Breast epithelium (tissue), 4 donors: ENCODE measurements around the gene RGP1. TPM values are rescaled to one million over a fixed set of nuclear protein-coding genes. Genes with fewer than 3 reads are reported as not detected.

ENCODE experiments used
- DNase-seq, 2 donors: peaks; one replicate each; pipeline ENCODE4 v3.0.0-alpha.2; 2019; ENCODE audit warnings: low spot score in 2 of 2
- H3K27ac ChIP-seq, 2 donors: fragments of 200-600 bp; sonication (generic) in 1 of 2; one replicate each; pipeline ENCODE4 v1.5.1; 2016 to 2019; ENCODE audit warnings: mild to moderate bottlenecking in 1 of 2
- H3K27me3 ChIP-seq, 2 donors: fragments of 200-600 bp; sonication (generic) in 1 of 2; one replicate each; pipeline versions ENCODE4 v1.5.1 to v1.6.0; 2017 to 2019; ENCODE audit warnings: control low read depth in 1 of 2, mild to moderate bottlenecking in 1 of 2
- H3K36me3 ChIP-seq: fragments of 200-600 bp; one replicate; pipeline ENCODE4 v1.5.1; 2019
- H3K4me1 ChIP-seq, 2 donors: fragments of 200-600 bp; sonication (generic); one replicate each; pipeline ENCODE4 v1.5.1; 2016 to 2019; ENCODE audit warnings: control low read depth in 1 of 2
- H3K4me3 ChIP-seq, 3 donors: fragments of 200-600 bp; sonication (generic); 1 replicate in 2 of 3; 2 replicates in 1 of 3; pipeline ENCODE4 v1.5.1; 2016 to 2019; ENCODE audit warnings: mild to moderate bottlenecking in 3 of 3, moderate library complexity in 2 of 3
- H3K9me3 ChIP-seq, 2 donors: fragments of 200-600 bp; sonication (generic) in 1 of 2; one replicate each; pipeline ENCODE4 v1.5.1; 2016 to 2019; ENCODE audit warnings: control low read depth in 1 of 2
- POLR2A ChIP-seq: fragments of 450-650 bp; IDR thresholded peaks from one replicate; pipeline ENCODE4 v1.6.1; 2016; ENCODE audit warnings: antibody characterized with exemption, mild to moderate bottlenecking, moderate library complexity
- POLR2AphosphoS5 ChIP-seq, 3 donors: sonication (generic); formaldehyde crosslinking; IDR thresholded peaks; one replicate each; pipeline ENCODE4 v1.6.1; 2017; ENCODE audit warnings: antibody characterized with exemption in 3 of 3
- intact Hi-C: fragments of 100-400 bp; cut with DNase I; formaldehyde crosslinking; loops from one replicate; pipeline ENCODE4 v1.15.1; 2023; ENCODE audit warnings: low total_unique reads
- total RNA-seq, 3 donors: library from RNA; depleted of rRNA; stranded (reverse); fragments of >200 nt; gene quantifications; one replicate each; pipeline ENCODE4 v1.1.0, GENCODE V29; 2016
- TF ChIP-seq, protein P1 (sequence below), 3 donors: fragments of 450-650 bp; IDR thresholded peaks; one replicate each; pipeline ENCODE4 v1.5.1; 2016 to 2017; ENCODE audit warnings: antibody characterized with exemption in 3 of 3, mild to moderate bottlenecking in 3 of 3, moderate library complexity in 3 of 3

RGP1 gene
- total RNA-seq, 3 donors from 2014 or later, result 16.7 to 20.1 (median 17.4) TPM

DNA sequence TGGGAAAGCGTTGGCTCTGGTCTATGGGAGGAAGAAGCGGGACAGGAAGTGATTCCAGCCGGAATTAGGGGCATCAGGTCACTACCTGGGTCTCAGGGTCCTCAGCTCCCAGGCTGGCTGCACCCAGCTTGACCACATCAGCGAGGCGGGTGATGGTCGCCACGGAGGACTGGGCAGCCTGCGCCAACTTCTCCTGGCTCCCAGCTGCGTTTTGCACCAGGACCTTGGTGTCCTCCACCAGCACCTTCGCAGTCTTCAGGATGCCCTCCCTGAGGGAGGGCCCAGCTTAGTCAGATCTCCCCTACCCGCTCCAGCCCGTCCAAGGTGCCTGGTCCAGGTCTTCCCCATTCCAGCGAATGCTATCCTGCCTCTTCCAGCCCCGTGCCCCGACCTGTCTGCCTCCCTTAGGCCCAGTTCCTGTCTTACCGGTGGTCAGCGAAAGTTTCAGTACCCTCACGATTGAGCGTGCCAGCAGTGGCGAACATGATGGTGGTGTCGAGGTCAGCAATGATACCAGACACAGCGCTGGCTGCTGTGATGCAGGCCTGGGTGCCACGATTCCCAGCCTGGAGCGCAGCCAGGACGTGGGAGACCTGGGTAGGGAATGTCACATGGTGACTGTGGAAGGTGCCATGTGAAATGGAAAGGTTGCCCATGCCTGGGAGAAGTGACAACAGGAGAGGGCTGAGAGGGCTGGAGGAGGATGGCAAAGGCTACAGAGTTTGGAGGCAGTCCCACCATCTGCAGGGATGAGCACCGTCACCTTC, 45.0 kb upstream of the RGP1 start:
- H3K4me3 ChIP-seq, result no peak overlapping the region
- intact Hi-C loops, result no loop called here
- H3K27me3 ChIP-seq, result no peaks in the 10 kb centered on the region
- no peak for DNase-seq
- peaks cover 26% of the 10 kb centered on the region for H3K36me3 ChIP-seq
- no peaks in the 10 kb centered on the region for H3K9me3 ChIP-seq
- H3K27ac ChIP-seq, result peak overlapping the region in 1 of 2 donors; percentile 7
- TF ChIP-seq POLR2A (no peak), POLR2AphosphoS5 (IDR thresholded peaks at IDR 0.05) (peak in 1 of 3 donors; percentile 7)
- TF ChIP-seq, protein P1, sequence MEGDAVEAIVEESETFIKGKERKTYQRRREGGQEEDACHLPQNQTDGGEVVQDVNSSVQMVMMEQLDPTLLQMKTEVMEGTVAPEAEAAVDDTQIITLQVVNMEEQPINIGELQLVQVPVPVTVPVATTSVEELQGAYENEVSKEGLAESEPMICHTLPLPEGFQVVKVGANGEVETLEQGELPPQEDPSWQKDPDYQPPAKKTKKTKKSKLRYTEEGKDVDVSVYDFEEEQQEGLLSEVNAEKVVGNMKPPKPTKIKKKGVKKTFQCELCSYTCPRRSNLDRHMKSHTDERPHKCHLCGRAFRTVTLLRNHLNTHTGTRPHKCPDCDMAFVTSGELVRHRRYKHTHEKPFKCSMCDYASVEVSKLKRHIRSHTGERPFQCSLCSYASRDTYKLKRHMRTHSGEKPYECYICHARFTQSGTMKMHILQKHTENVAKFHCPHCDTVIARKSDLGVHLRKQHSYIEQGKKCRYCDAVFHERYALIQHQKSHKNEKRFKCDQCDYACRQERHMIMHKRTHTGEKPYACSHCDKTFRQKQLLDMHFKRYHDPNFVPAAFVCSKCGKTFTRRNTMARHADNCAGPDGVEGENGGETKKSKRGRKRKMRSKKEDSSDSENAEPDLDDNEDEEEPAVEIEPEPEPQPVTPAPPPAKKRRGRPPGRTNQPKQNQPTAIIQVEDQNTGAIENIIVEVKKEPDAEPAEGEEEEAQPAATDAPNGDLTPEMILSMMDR (IDR thresholded peaks at IDR 0.05), result no peak
- H3K4me1 ChIP-seq, result no peaks in the 10 kb centered on the region

DNA sequence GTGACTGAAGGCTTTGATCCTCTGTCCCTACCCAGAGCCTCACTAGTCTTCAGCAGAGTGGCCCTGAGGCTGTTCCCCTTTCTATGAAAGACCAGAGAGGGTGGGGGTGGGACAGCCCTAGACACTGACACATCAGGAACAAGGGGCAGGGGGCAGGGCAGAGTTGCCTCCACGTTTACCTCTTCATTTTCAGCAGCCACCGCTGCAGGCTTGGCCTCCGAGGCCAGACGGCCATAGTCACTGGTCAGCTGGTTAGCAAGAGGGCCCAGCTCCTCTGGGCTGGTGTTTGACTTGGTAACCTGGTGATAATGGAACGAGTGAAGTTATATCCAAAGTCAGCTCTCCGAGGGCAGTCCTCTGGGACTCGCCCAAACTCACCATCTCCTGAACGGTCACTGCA, 43.7 kb upstream of the RGP1 start:
- intact Hi-C loops, result no loop called here
- H3K4me1 ChIP-seq, result no peaks in the 10 kb centered on the region
- no peak overlapping the region for H3K27ac ChIP-seq
- H3K36me3 ChIP-seq, result peaks cover 29% of the 10 kb centered on the region
- DNase-seq, result no peak
- H3K27me3 ChIP-seq, result no peaks in the 10 kb centered on the region
- H3K9me3 ChIP-seq, result no peaks in the 10 kb centered on the region
- TF ChIP-seq POLR2AphosphoS5 (IDR thresholded peaks at IDR 0.05) (no peak), POLR2A (no peak)
- TF ChIP-seq, protein P1 (IDR thresholded peaks at IDR 0.05), result no peak
- H3K4me3 ChIP-seq, result no peak overlapping the region

DNA sequence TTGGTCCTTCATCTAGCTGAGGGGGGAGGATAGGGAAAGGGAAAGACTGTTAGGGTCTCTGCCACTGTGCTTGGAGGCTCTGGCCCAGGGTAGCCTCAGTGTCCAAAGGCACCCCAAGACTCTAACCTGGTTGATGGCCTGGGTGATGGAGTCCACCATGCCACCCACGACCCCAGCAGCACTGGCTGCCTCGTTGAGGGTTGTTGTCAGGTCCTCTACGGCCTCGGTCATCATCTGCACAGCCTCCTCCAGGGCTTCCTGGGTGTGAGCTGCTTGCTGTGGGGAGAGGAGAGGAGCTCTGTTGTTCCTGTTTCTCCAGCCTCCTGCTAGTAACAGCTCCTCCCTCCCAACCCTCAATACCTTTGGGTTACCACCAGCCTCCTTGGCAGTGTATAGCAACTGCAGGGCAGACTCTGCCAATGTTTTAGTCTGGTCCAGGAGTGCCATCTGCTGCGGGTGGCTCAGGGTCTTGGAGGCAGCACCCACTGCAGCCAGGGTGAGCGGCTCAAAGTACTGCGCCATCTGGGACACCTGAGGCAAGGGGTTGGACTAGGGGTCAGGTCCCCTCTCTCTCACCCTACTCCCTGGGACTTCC, 43.2 kb upstream of the RGP1 start:
- Histone ChIP-seq H3K9me3 (no peaks in the 10 kb centered on the region), H3K27ac (no peak overlapping the region), H3K4me1 (no peaks in the 10 kb centered on the region), H3K27me3 (no peaks in the 10 kb centered on the region), H3K4me3 (no peak overlapping the region), H3K36me3 (peaks cover 33% of the 10 kb centered on the region)
- intact Hi-C loops, result no loop called here
- DNase-seq, result no peak
- TF ChIP-seq POLR2A, result no peak
- TF ChIP-seq, protein P1 (IDR thresholded peaks at IDR 0.05), result no peak
- TF ChIP-seq POLR2AphosphoS5 (IDR thresholded peaks at IDR 0.05), result no peak

DNA sequence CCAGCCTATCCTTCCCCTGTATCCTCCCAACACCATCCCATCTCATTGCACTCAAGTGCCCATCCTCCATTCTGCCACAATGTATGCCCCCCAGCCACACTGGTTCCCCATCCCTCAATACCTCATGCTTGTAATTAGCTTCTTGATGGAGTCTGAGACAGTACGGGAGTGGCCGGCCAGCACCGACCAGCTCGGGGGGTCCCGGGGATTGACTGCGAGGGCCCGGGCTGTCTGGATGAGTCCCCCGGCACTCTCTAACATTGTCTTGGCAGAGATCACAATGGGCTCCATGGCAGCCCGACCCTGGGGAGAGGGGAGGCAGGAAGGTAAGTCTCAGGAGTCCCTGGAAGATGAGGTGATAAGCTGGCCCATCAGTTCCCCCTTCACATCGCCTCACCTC, 42.1 kb upstream of the RGP1 start:
- Histone ChIP-seq H3K4me3 (no peak overlapping the region), H3K27me3 (no peaks in the 10 kb centered on the region), H3K4me1 (no peaks in the 10 kb centered on the region), H3K27ac (no peak overlapping the region), H3K36me3 (peaks cover 38% of the 10 kb centered on the region), H3K9me3 (no peaks in the 10 kb centered on the region)
- TF ChIP-seq POLR2A (no peak), POLR2AphosphoS5 (IDR thresholded peaks at IDR 0.05) (no peak)
- TF ChIP-seq, protein P1 (IDR thresholded peaks at IDR 0.05), result no peak
- intact Hi-C loops, result no loop called here
- DNase-seq, result no peak

DNA sequence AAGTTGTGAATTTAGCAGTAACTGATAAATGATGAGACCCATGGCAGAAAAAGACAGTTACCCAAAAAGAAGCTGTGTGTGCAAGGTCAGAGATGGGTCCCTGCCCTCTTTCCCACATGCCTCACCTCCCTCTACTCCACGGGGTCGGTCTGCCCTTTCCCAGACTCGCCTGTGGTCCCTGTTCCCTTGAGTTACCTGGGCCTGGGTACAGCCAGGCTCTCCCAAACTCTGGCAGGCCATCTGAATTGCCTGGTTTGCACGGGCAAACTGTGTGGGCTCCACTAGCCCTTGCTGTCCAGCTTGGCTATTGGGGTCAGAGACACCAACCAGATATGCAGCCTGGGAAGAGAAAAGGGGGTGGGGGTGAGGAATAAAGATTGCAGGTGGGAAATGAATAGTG, 40.9 kb upstream of the RGP1 start:
- Histone ChIP-seq H3K27me3 (no peaks in the 10 kb centered on the region), H3K4me3 (no peak overlapping the region), H3K36me3 (peaks cover 38% of the 10 kb centered on the region), H3K9me3 (no peaks in the 10 kb centered on the region), H3K4me1 (no peaks in the 10 kb centered on the region), H3K27ac (no peak overlapping the region)
- intact Hi-C loops, result no loop called here
- TF ChIP-seq POLR2A (no peak), POLR2AphosphoS5 (IDR thresholded peaks at IDR 0.05) (no peak)
- TF ChIP-seq, protein P1 (IDR thresholded peaks at IDR 0.05), result no peak
- DNase-seq, result no peak
